Chondrocyte (in vitro differentiated cells): Measurements from ENCODE around the gene MTX3. TPM values are rescaled to one million over a fixed set of nuclear protein-coding genes. Genes with fewer than 3 reads are reported as not detected.

Experiments used
- DNase-seq: peaks from one replicate; pipeline ENCODE4 v3.0.0; 2021; ENCODE audit warnings: mixed read lengths, low spot score
- H3K27ac Mint-ChIP-seq: one replicate; pipeline ENCODE4 v1.8.0; 2021; ENCODE audit warnings: mild to moderate bottlenecking, moderate library complexity, mixed read lengths; ENCODE audit not compliant: unreplicated experiment
- H3K27me3 Mint-ChIP-seq: 2 replicates; pipeline ENCODE4 v1.8.0; 2021; ENCODE audit warnings: low read depth, mixed read lengths
- H3K36me3 Mint-ChIP-seq: 2 replicates; pipeline ENCODE4 v1.8.0; 2021; ENCODE audit warnings: low read depth, mixed read lengths
- H3K4me1 Mint-ChIP-seq: 2 replicates; pipeline ENCODE4 v1.8.0; 2021; ENCODE audit warnings: low read depth, mild to moderate bottlenecking, mixed read lengths
- H3K4me3 Mint-ChIP-seq: one replicate; pipeline ENCODE4 v1.8.0; 2021; ENCODE audit warnings: mild to moderate bottlenecking, moderate library complexity, mixed read lengths; ENCODE audit not compliant: unreplicated experiment
- H3K9me3 Mint-ChIP-seq: 2 replicates; pipeline ENCODE4 v1.8.0; 2021; ENCODE audit warnings: low read depth, mixed read lengths
- long read RNA-seq: library from polyadenylated mRNA; stranded (forward); transcript quantifications from one replicate; pipeline ENCODE4 v2.0.0, GENCODE V29; 2021
- total RNA-seq: library from RNA; stranded (reverse); gene quantifications from 3 replicates; pipeline ENCODE4 v1.2.1, GENCODE V29; 2021
- TF ChIP-seq, protein P1 (sequence below): fragments of 200-600 bp; sonication (generic); IDR thresholded peaks from 2 replicates; pipeline ENCODE4 v1.5.0; 2021; ENCODE audit warnings: antibody characterized with exemption, mild to moderate bottlenecking, moderate library complexity

MTX3 gene, protein sequence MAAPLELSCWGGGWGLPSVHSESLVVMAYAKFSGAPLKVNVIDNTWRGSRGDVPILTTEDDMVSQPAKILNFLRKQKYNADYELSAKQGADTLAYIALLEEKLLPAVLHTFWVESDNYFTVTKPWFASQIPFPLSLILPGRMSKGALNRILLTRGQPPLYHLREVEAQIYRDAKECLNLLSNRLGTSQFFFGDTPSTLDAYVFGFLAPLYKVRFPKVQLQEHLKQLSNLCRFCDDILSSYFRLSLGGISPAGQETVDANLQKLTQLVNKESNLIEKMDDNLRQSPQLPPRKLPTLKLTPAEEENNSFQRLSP
- total RNA-seq: 11.5 to 12.8 TPM (median 12.5 TPM) in 3 replicates
- long read RNA-seq, partial matches to known transcripts: 0 of 4 reads
- long read RNA-seq, other reads (novel, unspliced or antisense): 2 of 4 reads

DNA sequence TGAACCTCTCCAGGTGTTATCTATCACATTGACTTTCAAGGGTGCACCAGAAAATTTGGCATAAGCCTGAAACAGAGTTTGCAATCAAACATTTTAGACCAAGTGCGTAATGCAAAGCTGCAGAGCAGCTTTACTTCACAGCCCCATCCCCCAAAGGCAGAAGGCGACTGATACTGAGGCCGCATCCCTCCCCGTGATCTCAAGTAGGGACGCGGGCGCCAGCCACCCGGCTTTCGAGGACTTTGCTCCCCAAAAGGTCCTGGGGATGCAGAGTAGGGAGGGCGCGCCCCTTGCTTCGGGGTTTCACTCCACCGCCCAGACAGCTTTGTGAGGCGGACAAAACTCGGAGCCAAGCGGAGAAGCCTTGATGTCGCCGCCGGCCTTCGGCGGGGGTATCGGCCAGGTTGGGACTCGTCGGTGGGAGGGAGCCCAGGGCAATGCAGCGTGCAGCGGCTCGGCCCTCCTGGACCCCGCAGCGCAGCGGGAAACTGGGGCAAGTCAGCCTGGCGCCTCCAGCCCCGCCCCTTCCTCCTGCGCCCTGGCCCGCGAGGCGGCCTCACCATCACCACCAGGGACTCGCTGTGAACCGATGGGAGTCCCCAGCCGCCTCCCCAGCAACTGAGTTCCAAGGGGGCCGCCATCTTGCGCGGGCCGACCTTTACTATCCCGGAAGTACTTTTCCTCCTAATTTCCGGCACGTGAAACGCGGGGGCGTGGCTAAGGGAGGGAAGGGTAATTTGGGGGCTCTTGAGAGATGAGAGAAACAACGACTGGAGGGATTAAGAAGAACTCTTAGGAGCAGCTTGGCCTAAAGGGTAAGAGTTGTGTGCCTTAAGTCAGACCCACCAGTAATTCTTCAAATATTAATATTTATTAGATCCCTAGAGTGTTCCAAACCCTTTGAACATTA lies at the start of gene MTX3:
Gene MTX3, minus strand, starts transcription at position 665 of the 910 bp plus-strand sequence. Its CDS starts 24 bp downstream, at position 641.
- no peaks in the 10 kb centered on the region for H3K9me3 Mint-ChIP-seq
- no peaks in the 10 kb centered on the region for H3K27me3 Mint-ChIP-seq
- H3K4me3 Mint-ChIP-seq: peak within 1 kb of the TSS; percentile 85
- H3K4me1 Mint-ChIP-seq: peaks cover 18% of the 10 kb centered on the region
- peaks cover 9% of the 10 kb centered on the region for H3K36me3 Mint-ChIP-seq
- H3K27ac Mint-ChIP-seq: peak within 1 kb of the TSS; percentile 85
- DNase-seq: peak; percentile 93
- TF ChIP-seq, protein P1, sequence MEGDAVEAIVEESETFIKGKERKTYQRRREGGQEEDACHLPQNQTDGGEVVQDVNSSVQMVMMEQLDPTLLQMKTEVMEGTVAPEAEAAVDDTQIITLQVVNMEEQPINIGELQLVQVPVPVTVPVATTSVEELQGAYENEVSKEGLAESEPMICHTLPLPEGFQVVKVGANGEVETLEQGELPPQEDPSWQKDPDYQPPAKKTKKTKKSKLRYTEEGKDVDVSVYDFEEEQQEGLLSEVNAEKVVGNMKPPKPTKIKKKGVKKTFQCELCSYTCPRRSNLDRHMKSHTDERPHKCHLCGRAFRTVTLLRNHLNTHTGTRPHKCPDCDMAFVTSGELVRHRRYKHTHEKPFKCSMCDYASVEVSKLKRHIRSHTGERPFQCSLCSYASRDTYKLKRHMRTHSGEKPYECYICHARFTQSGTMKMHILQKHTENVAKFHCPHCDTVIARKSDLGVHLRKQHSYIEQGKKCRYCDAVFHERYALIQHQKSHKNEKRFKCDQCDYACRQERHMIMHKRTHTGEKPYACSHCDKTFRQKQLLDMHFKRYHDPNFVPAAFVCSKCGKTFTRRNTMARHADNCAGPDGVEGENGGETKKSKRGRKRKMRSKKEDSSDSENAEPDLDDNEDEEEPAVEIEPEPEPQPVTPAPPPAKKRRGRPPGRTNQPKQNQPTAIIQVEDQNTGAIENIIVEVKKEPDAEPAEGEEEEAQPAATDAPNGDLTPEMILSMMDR: peak; percentile 17

DNA sequence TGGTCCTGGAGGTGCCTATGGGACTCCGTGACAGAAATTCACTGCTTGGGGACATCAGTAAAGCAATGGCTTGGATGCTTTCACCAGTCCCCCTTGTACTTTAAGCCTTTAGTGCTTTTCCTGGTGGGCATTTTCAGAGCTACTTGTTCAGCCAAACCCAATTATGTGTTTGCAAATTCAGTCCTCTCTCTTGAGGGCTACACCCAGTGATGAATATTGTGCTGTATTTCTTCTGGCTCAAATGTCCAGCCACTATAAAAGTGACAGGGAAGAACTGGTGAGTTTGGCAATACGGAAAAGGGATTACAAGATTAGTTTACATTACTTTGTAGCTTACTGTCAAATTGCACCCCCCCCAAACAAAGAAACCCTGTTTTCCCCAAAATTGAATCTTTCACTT lies 48.6 kb upstream of the MTX3 start:
- no peak overlapping the region for H3K27ac Mint-ChIP-seq
- TF ChIP-seq, protein P1: no peak
- peaks cover 7% of the 10 kb centered on the region for H3K4me1 Mint-ChIP-seq
- H3K4me3 Mint-ChIP-seq: no peak overlapping the region
- peaks cover 2% of the 10 kb centered on the region for H3K9me3 Mint-ChIP-seq
- DNase-seq: no peak
- peaks cover 63% of the 10 kb centered on the region for H3K27me3 Mint-ChIP-seq
- H3K36me3 Mint-ChIP-seq: peaks cover 4% of the 10 kb centered on the region

DNA sequence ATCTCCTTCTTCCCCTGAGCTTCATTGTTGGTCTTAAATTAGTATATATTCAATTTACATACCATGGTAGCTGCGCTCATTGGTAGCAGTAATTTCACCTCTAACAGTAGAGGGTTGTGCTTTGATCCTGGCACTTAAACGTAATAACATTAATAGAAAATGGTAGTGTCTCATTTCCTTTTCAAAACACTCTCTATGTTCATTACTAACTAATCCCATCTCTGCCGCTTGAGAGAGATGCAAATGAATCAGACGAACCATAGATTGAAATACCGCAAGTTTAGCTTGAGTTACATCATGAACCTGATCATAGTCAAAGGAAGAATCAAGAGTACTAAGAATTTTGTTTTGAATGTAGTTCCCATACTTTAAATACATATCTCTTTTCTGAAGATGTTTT lies 46.3 kb upstream of the MTX3 start:
- H3K4me1 Mint-ChIP-seq: peaks cover 9% of the 10 kb centered on the region
- peaks cover 2% of the 10 kb centered on the region for H3K9me3 Mint-ChIP-seq
- H3K4me3 Mint-ChIP-seq: no peak overlapping the region
- no peak overlapping the region for H3K27ac Mint-ChIP-seq
- DNase-seq: no peak
- TF ChIP-seq, protein P1: no peak
- H3K27me3 Mint-ChIP-seq: peaks cover 74% of the 10 kb centered on the region
- H3K36me3 Mint-ChIP-seq: peaks cover 6% of the 10 kb centered on the region

DNA sequence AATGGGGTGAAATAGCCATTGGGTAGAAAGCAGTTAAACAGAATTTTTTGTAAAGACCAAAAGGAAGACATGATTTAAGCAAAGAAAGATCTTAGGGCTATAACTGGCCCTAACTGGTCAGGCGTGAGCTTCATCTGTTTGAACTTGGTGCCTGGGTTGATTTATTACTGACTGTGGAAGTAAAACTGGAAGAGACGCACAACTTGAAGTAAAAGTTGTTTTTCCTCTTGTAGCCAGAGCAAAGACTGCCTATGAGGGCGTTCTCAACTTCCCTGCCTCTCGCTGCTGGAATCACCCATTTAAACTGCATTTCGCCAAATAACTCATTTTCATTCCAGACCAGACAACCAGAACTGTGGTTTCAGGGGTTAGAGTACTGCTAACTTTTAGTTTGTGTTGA lies 45.6 kb upstream of the MTX3 start:
- Mint-ChIP-seq H3K9me3 (peaks cover 2% of the 10 kb centered on the region), H3K27ac (no peak overlapping the region), H3K36me3 (peaks cover 6% of the 10 kb centered on the region), H3K4me3 (no peak overlapping the region), H3K4me1 (peaks cover 9% of the 10 kb centered on the region), H3K27me3 (peaks cover 74% of the 10 kb centered on the region)
- DNase-seq: no peak
- TF ChIP-seq, protein P1: no peak

DNA sequence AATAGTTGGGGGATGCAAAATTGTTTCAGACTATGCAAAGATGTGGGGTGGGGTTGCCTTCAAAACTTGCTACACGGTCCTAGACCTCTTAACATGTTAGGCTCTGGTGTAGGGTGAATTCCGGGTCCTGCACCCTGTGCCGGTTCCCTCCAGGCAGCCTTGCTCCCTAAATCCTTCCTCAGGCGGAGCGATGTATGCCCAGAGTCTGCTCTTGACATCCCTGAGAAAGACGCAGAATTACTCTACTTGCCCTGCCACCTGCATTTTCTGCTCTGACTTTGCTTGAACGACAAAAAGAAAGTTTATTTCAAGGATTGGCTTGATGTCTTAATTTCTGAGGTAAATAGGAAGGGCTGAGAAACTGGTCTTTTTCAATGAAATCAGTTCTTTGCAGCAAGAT lies 44.8 kb upstream of the MTX3 start:
- Mint-ChIP-seq H3K4me1 (peaks cover 9% of the 10 kb centered on the region), H3K9me3 (peaks cover 2% of the 10 kb centered on the region), H3K27me3 (peaks cover 74% of the 10 kb centered on the region), H3K4me3 (peak overlapping the region; percentile 41), H3K27ac (no peak overlapping the region), H3K36me3 (peaks cover 6% of the 10 kb centered on the region)
- TF ChIP-seq, protein P1: no peak
- no peak for DNase-seq
